Ramos (cell line): ENCODE data around the gene SPOUT1.

Experiments used
- in situ Hi-C: fragments of 300-500 bp; cut with MboI; formaldehyde crosslinking; loops from one replicate; pipeline ENCODE4 v1.14.3; 2022; ENCODE audit warnings: low sequenced_read_pairs; ENCODE audit not compliant: unreplicated experiment

SPOUT1 gene

DNA sequence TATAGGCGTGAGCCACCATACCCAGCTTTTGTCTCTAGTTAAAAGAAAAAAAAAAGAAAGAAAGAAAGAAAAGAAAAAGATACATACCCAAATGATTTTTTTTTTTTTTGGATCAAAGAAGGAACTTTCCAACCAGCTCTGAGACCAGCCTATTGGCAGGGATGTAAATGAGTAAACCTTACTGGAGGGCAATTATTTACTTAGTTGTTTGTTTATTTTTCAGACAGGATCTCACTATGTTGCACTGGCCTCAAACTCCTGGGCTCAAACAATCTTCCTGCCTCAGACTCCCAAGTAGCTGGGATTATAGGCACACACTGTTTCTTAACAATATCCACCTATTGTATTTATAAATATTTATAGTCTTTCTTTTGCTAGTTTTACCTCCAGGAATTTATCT is 10.9 kb upstream of the SPOUT1 start:
- in situ Hi-C loops: no loop called here

DNA sequence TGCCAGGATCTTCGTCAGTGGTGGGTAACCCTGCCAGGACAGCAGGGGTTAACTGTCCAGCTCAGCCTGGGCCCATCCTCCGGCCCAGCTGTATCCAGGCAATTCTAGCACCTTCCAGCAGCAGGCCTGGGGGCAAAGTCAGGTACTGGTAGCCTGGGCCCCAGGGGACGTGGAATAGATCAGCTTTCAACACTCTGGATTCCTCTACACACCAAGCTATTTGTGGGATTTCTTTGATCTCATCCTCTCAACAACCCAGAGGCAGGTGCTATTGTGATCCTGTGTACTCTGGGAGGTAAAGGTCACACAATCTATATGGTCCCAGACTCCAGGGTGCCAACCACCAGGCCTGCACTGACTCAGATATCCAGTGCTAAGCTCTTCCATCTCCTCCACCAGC is 8.7 kb upstream of the SPOUT1 start:
- in situ Hi-C loops: no loop called here

DNA sequence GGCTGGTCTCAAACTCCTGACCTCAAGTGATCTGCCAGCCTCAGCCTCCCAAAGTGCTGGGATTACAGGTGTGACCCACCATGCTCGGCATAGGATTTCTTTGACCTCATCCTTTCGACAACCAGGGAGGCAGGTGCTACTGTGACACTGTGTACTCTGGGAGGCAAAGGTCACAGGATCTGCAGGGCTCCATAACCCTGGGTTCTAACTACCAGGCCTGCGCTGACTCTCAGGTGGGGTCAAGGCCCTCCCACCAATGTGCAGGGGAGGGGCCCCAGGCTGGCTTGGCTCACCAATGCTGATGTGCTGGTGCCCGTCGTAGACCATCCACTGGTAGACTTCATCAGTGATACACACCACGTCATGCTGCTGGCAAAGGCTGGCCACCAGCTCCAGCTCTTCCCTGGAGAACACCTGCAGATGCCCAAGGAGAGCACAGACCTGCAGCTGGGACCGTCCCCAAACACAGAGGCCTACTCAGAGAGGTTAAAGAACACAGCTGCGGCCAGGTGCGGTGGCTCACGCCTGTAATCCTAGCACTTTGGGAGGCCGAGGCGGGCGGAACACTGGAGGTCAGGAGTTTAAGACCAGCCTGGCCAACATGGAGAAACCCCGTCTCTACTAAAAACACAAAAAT is 7.0 kb upstream of the SPOUT1 start:
- in situ Hi-C loops: no loop called here

DNA sequence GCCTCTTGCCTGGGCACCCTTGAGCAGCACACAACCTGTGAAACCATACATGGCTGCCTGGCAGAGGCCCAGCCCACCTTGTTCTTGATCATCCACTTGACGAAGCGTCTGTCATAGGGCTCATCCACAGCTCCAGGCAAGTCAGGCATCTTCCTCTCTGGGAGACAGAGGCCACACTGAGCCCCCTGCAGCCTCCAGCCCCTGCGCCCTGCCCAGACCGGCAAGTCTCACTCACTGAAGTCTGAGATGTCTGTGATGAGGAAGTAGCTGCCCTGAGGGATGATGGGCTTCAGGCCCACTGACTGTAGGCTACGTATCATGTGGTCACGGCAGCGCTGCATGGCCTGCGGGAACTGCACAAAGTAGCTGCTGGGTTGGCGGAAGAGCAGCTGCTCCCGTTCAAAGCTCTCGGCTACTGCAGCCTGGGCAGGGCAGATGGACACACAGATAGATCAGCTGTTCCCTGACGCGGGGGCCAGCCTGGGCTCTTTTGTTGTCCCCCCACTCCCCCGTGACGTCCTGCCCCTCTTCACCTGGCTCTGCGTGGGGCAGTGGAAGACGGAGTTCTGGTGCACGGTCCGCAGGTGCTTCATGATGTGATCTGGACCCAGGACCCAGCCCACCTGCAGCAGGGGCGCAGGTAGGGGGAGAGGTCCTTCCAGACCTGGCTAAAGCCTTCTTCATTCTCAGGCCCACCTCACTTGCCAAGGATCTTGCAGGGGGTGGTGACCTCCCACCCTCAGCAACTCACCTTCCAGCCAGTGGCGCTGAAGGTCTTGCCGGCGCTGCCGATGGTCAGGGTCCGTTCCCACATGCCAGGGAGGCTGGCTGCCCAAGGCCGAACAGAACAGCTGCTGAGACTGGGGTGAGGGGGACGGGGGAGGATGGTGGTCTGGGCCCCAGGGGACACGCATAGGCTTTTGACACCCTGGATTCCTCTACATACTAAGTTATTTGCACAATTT is 5.9 kb upstream of the SPOUT1 start:
- in situ Hi-C loops: no loop called here

DNA sequence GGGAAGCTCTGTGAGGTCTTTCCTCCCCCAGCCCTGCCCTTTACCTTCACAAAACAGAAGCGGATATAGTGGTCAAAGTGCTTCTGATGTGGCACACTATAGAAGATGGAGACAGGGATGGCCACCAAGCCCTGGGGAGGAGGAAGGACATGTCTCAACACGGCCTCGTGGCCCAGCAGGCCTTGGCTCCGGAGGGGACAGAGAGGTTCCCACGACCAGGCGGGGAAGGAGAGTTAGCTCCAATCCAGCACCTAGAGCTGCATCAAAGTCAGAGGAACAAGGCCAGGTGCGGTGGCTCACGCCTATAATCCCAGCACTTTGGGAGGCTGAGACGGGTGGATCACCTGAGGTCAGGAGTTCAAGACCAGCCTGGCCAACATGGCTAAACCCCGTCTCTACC is 4.1 kb upstream of the SPOUT1 start:
- in situ Hi-C loops: no loop called here

DNA sequence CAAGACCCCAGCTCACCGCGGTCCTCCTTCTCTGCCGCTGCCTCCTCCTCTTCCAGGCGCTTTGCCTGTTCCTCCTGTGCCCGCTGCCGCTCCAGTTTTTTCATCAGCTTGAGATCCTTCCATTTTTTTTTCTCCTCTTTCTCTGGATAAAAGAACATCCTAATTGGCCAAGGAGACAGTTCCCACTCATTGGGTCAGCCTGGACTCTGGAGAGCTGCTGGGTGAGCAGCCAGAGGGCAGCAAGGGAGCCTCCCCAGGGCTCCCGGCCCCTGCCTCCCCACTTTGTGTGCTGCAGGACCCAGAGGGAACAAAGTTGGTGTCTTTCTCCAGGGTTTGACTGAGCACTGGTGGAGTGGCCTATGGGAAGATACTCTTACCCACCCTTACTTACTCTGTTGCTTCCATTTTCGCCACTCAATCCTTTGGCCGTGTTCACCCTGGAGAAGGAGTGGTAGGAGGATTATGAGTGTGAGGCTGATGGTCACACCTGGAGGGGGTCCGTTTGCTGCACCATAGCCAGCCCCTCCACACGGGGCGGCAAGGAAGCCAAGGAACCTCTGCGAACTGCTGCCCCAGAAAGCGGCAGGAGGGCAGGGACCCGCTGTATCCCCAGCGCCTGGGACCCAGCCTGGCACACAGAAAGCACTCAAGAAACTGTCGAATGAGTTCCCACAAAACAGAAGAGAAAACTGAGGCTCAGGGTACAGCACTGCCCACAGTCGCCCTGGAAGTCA is 708 bp downstream of the SPOUT1 start:
- in situ Hi-C loops: no loop called here

DNA sequence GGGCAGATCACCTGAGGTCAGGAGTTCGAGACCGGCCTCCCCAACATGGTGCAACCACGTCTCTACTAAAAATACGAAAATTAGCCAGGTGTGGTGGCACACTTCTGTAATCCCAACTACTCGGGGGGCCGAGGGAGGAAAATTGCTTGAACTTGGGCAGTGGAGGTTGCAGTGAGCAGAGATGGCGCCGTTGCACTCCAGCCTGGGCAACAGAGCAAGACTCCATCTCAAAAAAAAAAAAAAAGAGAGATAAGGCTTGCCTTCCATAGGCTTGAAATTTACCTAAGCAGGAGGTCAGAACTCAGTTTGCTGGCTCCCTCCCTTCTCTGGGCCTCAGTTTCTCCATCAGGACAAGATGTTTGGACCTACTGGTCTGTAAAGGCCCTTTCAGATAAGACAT is 1.3 kb downstream of the SPOUT1 start:
- in situ Hi-C loops: no loop called here

DNA sequence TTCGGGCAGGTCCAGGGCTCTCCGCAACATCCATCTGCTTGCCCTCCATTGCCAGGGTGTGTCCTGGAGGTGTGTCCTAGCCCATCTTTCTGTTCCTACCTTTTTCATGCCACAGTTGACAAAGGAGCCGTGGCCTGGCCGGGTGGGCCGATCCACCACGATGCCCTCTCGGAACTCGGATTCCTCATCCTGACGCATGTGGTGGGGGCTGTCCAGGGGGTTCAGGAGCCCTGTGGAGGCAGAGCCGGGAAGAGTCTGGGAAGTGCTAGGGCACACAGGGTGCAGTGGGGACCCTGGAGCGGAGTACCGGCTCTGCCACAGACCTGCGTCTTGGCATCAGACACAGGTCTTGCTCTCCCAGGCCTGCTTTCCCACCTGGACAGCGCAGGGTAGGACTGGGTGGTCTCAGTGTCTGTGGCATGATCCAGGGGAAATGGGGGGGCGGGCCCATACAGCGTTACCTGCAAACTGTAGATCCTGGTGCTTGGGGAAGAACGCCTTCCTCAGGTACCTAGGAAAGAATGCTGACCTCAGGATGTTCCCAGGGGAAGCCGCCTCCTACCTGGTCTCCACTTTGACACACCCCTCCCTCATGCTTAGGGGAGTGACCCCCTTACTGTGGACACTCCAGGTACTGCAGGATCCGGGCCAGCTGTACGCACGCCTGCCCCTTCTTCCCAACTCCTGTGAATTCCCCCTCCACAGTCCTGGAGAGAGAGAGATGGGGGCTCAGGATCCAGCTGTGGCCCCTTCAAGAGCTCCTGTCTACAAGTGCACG is 3.5 kb downstream of the SPOUT1 start:
- in situ Hi-C loops: no loop called here

DNA sequence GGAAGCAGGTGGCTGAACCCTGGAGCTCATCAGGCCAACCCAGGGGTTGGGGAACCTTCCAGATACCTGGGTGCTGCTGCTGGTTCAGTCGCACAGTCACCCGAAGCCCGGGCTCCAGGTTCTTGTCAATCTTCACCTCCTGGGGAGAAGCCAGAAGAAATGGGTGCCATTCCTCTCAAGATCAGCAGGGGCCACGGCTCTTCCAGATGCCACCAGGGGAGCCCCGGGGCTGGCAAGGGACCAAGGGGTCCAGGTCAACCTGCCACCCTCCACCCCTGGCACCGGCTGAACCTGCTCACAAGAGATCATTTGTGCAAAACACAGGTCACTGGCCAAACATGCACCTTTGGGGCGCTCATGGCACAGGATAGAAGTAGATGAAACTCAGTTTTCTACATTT is 4.7 kb downstream of the SPOUT1 start:
- in situ Hi-C loops: no loop called here

DNA sequence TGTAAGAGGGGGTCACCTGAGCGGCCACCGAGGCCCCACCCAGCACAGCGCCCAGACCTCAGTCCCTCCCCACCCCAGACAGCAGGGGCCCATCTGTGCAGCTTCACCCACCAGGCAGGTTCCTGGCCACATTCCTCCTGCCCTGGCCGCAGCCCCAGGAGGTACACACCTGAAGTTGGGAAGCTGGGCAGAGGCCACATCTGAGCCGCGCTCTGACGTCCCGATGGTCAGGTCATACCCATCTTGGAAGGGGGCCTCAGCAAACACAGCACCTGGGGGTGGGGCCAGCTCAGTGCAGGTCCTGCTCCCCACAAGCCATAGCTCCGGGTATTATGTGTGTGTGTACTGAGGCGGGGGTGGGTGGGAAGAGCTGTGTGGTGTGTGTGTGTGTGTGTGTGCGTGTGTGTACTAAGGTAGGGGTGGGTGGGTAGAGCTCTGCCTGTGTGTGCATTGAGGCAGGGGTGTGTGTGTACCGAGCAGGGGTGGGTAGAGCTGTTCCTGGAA is 5.6 kb downstream of the SPOUT1 start:
- in situ Hi-C loops: no loop called here

DNA sequence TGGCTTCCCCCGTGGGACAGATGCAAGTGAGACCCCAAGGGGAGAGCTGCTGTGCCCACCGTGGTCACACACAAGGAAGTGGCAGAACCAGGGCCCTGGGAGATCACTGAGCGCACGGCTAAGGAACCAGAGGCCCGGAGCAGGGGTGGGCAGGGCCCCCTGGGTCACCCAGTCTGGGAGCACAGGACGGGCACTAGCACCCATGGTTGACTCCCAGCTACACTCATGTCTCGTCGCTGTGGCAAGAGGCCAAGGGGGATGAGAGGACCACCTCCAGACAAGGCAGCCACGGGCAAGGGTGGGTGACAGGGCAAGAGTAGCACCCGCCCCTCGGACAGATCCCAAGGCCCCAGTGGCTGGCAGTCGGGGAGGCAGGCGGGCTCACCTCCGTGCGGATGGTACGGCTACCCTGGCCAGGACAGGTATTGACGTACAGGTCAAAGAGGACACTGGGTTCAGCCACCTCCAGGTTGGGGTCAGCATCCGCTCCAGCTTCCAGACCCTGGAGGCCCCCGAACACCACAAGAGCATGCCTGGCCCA is 6.2 kb downstream of the SPOUT1 start:
- in situ Hi-C loops: no loop called here

DNA sequence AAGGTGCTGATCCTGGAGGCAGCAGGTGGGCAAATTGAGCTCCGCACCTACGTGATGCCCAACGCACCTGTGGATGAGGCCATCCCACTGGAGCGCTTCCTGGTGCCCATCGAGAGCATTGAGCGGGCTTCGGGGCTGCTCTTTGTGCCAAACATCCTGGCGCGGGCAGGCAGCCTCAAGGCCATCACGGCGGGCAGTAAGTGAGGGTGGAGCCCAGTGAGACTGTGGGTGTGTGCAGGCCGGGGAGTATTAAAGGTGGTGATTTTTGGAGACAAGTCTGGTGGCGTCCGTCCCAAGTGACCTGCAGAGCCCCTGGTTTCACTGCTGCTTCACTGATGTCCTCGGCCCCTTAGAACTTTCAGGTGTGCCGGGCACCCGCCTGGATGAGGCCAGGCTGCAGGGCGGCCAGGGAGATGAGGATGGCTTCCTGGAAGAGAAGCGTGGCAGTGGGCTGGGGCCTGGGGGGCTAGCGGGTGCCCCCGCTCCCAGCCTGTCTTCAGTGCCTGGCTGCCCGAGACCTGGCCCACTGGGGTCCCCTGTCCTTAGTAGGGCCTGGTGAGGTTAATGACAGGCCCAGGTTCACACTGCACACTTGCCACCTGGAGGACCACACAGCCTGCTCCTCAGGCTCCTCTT is 7.1 kb downstream of the SPOUT1 start:
- in situ Hi-C loops: no loop called here

DNA sequence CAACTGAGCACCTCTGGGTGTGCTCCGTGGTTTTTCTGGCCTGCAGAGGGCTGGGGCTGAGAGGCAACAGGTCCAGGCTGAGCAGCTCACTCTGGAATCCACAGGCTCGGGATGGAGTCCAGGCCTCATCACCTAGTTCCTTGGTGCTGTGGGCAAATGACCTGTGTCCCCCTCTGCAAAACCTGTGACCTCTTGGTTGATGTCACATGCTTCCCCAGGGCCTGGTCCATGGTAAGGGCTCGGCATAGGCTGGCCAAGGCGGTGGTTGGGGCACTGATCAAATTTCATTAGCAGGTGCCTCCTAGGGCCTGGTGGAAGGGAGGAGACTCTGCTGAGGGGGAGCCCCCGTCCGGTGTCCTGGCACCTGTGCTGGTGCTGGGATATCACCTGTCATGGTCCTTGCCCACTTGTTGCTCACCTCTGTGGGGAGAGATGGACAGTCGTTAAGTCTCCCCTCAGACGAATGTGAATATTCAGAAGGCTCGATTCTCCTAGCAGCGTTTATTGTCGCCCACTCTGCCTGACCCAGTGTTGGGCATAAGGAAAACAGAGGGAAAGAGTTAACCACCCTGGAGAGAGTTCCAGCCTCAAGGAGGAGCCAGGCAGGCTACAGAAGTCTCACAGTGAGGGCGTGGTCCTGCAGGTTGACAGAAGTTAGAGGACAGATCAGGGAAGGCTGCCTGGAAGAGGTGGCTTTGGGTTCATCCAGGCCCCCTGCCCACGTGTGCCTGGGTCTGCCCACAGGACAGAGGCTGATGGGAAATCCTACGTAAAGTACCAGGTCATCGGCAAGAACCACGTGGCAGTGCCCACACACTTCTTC is 7.8 kb downstream of the SPOUT1 start:
- in situ Hi-C loops: no loop called here

DNA sequence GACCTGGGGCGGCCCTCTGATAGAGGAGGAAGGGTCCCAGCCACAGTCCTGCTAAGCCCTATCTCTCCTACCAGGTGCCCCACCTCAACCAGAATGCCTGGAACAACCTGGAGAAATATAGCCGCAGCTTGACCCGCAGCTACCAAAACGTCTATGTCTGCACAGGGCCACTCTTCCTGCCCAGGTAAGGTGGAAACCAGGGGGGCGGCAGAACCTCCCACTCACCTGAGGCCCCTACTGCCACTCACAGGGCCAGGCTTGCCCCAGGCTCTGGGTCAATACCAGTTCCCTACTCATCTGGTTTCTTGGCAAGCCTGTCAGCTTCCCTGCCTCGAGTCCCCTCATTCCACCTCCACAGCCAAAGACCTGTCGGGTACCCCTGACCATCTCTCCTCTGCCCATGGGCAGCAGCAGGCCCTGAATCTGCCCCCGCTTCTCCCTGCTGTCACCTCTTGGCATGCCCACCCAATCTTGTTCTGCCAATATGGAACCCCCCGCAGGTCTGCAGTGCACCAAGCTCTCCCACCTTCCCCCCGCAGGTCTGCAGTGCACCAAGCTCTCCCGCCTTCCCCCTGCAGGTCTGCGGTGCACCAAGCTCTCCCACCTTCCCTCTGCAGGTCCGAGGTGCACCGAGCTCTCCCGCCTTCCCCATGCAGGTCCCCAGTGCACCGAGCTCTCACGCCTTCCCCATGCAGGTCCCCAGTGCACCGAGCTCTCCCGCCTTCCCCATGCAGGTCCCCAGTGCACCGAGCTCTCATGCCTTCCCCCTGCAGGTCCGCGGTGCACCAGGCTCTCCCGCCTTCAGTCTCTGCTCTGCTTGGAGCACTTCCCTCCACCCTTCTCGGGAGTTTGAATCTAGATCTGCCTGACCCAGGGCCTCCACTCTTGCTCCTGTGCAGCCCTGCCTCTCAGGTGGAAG is 8.7 kb downstream of the SPOUT1 start:
- in situ Hi-C loops: no loop called here

DNA sequence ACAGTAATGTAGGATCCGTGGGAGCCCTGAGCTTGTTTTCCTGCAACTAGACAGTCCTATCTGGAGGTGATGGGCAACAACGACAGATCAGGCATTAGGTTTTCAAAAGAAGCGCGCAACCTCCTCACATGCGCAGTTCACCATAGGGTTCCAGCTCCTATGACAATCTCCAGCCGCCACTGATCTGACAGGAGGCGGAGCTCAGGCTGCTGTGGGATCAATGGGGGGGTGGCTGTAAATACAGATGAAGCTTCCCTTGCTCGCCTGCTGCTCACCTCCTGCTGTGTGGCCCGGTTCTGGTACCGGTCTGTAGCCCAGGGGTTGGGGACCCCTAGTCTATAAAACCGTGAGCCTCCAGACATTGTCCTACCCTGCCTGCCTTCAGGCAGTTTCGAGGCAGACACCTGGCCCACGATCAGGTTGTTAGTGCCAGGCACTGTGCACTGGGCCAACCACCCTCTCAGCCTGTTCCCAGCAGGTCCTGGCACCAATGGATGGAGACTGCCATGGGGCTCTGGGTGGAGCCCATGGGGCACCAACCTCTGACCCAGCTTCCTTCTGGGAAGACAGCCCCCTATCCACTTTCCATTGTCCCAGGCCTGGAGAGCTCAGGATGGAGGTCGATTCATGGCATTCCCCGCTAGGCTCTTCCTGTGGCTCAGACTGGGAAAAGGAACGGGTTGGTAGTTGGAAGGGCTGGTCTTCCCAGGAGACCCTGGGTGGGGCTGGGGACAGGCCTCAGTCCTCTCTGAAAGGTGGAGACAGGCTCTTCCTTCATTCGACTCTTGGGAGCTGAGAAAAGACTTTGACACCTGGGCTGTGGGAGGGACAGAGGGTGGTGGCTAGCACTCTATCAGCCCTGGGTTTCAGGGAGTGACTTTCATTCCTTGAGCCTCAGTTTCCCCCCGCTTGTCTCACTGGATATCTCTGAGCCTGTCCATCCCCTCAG is 9.6 kb downstream of the SPOUT1 start:
- in situ Hi-C loops: no loop called here
